Colonic mucosa (tissue), 4 donors: Measurements from ENCODE around the gene DHX57. TPM values are rescaled to one million over a fixed set of nuclear protein-coding genes. Genes with fewer than 3 reads are reported as not detected.
A peak's percentile ranks its signal among the peaks of the same experiment; 100 is the strongest.

Experiments used
- DNase-seq: peaks from one replicate; pipeline ENCODE4 v3.0.0-alpha.2; 2020
- H3K27ac ChIP-seq: fragments of 200-600 bp; one replicate; pipeline ENCODE4 v1.8.0; 2021
- H3K27me3 ChIP-seq: fragments of 200-600 bp; one replicate; pipeline ENCODE4 v1.8.0; 2021
- H3K36me3 ChIP-seq: fragments of 200-600 bp; one replicate; pipeline ENCODE4 v1.8.0; 2021
- H3K4me1 ChIP-seq: fragments of 200-600 bp; one replicate; pipeline ENCODE4 v1.8.0; 2021; ENCODE audit warnings: mild to moderate bottlenecking
- H3K4me3 ChIP-seq: fragments of 200-600 bp; one replicate; pipeline ENCODE4 v1.8.0; 2021
- H3K9ac ChIP-seq, 2 donors: one replicate each; pipeline ENCODE4 v1.7.0; 2013; ENCODE audit warnings: control low read depth in 2 of 2, low read depth in 2 of 2, low read length in 2 of 2
- H3K9me3 ChIP-seq: fragments of 200-600 bp; one replicate; pipeline ENCODE4 v1.8.0; 2021
- CTCF ChIP-seq: fragments of 200-600 bp; IDR thresholded peaks from one replicate; pipeline ENCODE4 v1.8.0; 2022; ENCODE audit warnings: antibody characterized with exemption, mild to moderate bottlenecking
- intact Hi-C: fragments of 100-400 bp; cut with DNase I; formaldehyde crosslinking; loops from one replicate; pipeline ENCODE4 v1.14.1; 2022
- total RNA-seq, 2 donors: library from RNA; stranded (reverse); fragmentation: NEBNext Ultra II Directional in 1 of 2; extraction: Animal tissue kit (Norgen Biotek cat#: 25700) in 1 of 2; gene quantifications; one replicate each; pipeline ENCODE4 v1.2.1, GENCODE V29; 2021
- donor health status: healthy.
- donor health status: DM: no; HTN: no; CAD: no.
- donor health status: DM: no; HTN: no; CAD: no.

The DHX57 gene
- total RNA-seq, 2 donors from 2014 or later = 7.9 to 14.7 TPM

GRCh38 chr2:38778687-38779082 is 97.0 kb downstream of the DHX57 start:
- Histone ChIP-seq H3K27ac (no peak overlapping the region), H3K9ac (peak overlapping the region; percentile 32 to 63), H3K4me1 (no peaks in the 10 kb centered on the region), H3K36me3 (no peaks in the 10 kb centered on the region), H3K9me3 (no peaks in the 10 kb centered on the region), H3K4me3 (peak overlapping the region; percentile 78), H3K27me3 (peaks cover 5% of the 10 kb centered on the region)
- TF ChIP-seq CTCF = no peak
- intact Hi-C loops = no loop called here
- no peak for DNase-seq

- H3K27ac ChIP-seq = no peak overlapping the region
- TF ChIP-seq CTCF = no peak
- no peak for DNase-seq
- H3K9me3 ChIP-seq = no peaks in the 10 kb centered on the region
- H3K4me3 ChIP-seq = no peak overlapping the region
- intact Hi-C loops = no loop called here
- no peaks in the 10 kb centered on the region for H3K36me3 ChIP-seq
- H3K9ac ChIP-seq = no peak overlapping the region
- no peaks in the 10 kb centered on the region for H3K4me1 ChIP-seq
- peaks cover 5% of the 10 kb centered on the region for H3K27me3 ChIP-seq
These were observed 99.2 kb downstream of the DHX57 start for GRCh38 chr2:38776531-38776930.

GRCh38 chr2:38775921-38776225 is 99.9 kb downstream of the DHX57 start:
- Histone ChIP-seq H3K27me3 (peaks cover 5% of the 10 kb centered on the region), H3K4me1 (no peaks in the 10 kb centered on the region), H3K9me3 (no peaks in the 10 kb centered on the region), H3K27ac (no peak overlapping the region), H3K4me3 (no peak overlapping the region), H3K9ac (no peak overlapping the region), H3K36me3 (no peaks in the 10 kb centered on the region)
- intact Hi-C loops = no loop called here
- no peak for TF ChIP-seq CTCF
- no peak for DNase-seq

- TF ChIP-seq CTCF = no peak
- intact Hi-C loops = no loop called here
- no peak overlapping the region for H3K27ac ChIP-seq
These were observed 100.4 kb downstream of the DHX57 start for GRCh38 chr2:38775097-38775920.

GRCh38 chr2:38771632-38772031 is 104.1 kb downstream of the DHX57 start:
- DNase-seq = no peak
- Histone ChIP-seq H3K27ac (no peak overlapping the region), H3K9ac (no peak overlapping the region), H3K4me1 (no peaks in the 10 kb centered on the region), H3K36me3 (no peaks in the 10 kb centered on the region), H3K9me3 (no peaks in the 10 kb centered on the region), H3K27me3 (peaks cover 5% of the 10 kb centered on the region), H3K4me3 (no peak overlapping the region)
- TF ChIP-seq CTCF = no peak
- intact Hi-C loops = no loop called here

More at GRCh38 chr2:38775097-38775920, 100.4 kb downstream of the DHX57 start:
- Histone ChIP-seq H3K9ac (no peak overlapping the region), H3K4me3 (no peak overlapping the region), H3K9me3 (no peaks in the 10 kb centered on the region), H3K27me3 (peaks cover 5% of the 10 kb centered on the region), H3K36me3 (no peaks in the 10 kb centered on the region), H3K4me1 (no peaks in the 10 kb centered on the region)
- DNase-seq = no peak
